NCI-H2227 (cell line): ENCODE measurements around the gene TBC1D14.

ENCODE experiments used
- DNase-seq: peaks from one replicate; lab custom pipeline; 2025; ENCODE audit not compliant: unreplicated experiment; lab: John Stamatoyannopoulos, UW

Gene TBC1D14

GRCh38 chr4:7016086-7016485 lies 106.5 kb downstream of the TBC1D14 start:
- DNase-seq = no peak

DNA sequence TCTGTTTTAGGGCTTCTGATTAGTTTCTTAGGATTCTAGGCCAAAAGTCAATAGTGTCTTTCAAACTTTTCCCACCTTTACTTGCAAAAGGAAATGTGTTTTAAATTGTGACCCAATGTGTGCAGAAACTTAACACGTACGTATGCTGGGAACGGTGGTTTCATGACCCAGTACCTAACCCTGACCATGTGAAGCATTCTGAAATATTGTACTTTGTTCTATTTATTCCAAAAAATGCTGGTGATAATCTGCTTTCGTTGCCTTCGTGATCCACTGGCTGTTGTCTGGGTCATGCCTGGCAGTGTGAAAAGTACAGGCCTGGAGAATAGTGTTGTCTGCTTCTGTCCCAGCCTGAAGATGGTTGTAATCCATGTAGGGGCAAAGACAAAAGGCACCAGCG lies 106.9 kb downstream of the TBC1D14 start:
- no peak for DNase-seq

- no peak for DNase-seq
These were observed 107.9 kb downstream of the TBC1D14 start for GRCh38 chr4:7017446-7018048.

- DNase-seq = no peak
These were observed 108.7 kb downstream of the TBC1D14 start for GRCh38 chr4:7018281-7018680.

GRCh38 chr4:7019367-7019766 lies 109.7 kb downstream of the TBC1D14 start:
- DNase-seq = no peak

DNA sequence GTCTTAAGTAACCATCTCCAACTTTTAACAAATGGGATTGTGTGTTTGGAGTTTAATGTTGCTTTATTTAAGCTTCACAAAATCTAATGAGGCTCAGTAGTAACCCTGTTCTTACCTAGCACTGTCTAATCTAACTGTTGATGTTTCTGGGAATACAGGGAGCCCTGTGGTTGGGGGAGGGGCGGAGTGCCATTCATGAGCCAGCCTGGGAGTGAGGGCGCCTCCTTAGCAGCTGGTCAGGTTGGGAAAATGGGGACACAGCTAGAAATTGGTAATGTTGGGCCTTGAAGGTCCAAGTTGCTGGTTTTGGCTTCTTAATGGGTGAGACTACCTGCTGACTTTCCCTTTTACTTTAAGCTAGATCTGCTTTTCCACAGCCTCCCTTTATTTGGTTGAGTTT lies 110.7 kb downstream of the TBC1D14 start:
- DNase-seq = no peak

GRCh38 chr4:7020856-7021255 lies 111.2 kb downstream of the TBC1D14 start:
- DNase-seq = no peak

GRCh38 chr4:7021355-7021754 lies 111.7 kb downstream of the TBC1D14 start:
- DNase-seq = no peak

DNA sequence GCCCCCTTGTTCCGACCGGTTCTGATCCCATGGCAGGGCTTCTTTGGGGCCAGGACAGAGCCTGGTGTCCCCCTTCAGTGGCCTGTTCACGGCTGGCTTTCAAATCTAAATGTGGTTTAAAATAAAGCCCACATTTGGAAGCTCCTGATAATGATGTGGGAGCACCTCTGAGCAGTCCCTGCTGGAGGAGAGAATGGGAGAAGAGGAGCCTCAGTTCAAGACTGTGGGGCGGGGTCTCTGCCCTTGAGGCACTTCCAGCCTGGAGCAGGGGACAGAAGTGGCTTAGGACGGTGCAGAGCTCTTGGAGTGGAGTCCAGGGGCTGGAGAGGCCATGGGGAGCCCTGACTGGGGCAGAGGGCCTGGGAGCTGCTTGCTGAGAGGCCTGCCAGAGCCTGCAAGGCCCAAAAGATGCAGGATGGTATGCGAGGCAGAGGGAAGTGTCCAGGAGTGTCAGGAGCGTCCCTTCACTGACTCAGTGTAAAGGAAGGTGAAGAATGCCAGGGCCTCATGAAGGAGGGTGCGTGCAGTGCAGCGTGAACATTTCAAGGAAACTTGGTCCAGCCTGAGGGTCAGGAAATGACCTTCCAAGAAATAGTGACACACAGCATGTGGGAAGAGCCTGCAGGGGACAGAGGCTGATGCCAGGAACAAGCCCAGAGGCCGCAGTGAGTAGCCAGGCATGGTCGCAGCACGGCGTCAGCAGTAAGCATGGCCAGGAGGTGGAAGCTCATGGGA lies 112.5 kb downstream of the TBC1D14 start:
- DNase-seq = no peak

- DNase-seq = no peak
These were observed 113.9 kb downstream of the TBC1D14 start for GRCh38 chr4:7023486-7023885.

GRCh38 chr4:7023901-7024300 lies 114.3 kb downstream of the TBC1D14 start:
- DNase-seq = no peak

DNA sequence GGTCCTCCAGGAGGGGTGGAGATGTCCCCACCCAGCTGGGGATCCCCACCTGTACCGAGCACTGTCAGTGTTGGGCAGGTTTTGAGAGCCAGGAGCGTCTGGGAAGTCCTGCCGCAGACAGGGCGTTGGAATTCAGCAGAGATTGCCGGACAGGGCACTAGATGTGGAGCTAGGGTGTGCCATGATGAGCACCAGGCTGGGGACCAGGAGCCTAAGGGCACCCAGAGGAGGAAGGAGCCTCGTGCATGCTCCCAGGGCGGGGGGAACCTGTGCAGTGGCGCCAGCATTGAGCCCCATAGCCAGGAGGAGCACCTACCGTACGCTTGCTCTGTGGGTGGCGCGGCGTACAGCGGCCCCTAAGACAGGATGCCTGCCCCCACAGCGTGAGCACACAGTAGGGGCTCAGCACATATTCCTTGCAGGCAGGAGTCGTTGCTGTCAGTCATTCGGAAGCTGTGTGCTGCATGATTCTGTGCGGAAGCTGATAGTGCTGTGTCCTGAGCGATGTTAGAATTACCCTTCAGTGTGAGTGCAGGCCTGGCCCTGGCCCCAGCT lies 114.8 kb downstream of the TBC1D14 start:
- DNase-seq = no peak

- DNase-seq = no peak
These were observed 115.5 kb downstream of the TBC1D14 start for GRCh38 chr4:7025040-7025602.

- no peak for DNase-seq
These were observed 116.5 kb downstream of the TBC1D14 start for GRCh38 chr4:7026107-7026506.

DNA sequence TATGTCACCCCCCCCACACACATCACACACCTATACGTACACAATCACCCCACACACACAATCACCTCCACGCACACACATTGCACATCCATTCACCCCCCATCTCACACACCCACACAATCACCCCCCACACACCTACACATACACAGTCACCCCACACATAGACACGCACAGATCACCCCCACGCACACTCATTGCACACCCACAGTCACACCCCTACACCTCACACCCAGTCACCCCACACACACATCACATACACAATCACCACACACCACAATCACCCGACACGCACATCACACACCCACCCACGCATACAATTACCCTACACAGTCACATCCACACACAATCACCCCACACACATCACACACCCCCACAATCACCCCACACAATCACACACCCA lies 117.7 kb downstream of the TBC1D14 start:
- DNase-seq = no peak

- DNase-seq = no peak
These were observed 118.3 kb downstream of the TBC1D14 start for GRCh38 chr4:7027913-7028312.

DNA sequence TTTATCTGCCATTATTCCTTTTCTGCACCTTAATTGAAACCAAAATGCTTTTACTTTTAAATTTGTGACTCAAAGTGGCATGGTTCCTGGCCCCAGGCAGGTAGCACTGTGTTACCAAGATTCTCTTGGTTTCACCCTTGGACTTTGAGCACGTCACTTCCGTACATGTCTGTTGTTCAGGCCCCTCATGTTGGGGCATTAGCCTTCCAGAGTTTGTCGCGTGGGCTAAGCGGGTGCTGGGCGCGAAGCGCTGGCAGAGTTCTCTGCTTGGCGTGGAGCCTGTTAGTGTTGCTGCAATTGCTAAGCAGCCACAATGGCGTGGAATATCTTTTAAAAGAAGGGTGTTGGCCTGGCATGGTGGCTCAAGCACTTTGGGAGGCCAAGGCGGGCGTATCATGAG lies 119.6 kb downstream of the TBC1D14 start:
- DNase-seq = no peak

DNA sequence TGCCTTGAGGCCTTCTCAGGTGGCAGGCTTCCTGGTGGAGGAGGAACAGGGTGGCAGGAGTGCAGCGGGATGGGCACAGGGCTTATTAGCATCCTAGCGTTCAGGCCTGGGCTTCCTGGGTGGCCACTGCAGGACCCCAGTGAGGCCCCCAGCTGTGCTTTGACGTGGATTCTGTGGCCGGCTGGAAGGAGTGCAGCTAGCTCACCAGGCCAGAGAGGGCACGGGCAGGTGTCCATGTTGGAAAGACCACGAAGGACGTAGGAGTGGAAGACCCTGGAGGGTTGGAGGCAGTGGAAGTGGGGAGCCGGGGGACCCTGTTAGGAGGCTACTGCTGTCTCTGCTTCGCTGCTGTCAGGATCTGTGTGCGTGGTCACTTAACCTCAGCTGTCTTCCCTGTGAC lies 120.3 kb downstream of the TBC1D14 start:
- DNase-seq = no peak

DNA sequence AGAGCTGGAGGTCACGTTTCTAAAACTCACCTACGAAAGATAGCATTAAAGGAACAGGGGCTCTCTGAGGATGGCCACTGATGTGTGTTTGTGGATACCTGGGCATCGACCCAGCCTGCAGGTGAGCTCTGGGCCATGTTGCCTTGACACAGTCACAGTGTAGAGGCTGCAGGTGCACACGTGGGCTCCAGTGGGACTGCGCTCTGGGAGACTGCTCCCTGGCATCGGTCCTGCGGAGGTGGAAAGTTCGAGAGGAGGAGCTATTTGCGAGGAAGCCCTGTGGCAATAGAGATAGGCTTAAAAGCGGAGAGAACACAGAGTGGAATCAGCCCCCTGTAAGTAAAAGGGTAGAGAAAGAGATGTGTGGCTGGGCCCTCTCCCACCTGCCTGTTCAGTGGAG lies 121.2 kb downstream of the TBC1D14 start:
- no peak for DNase-seq

GRCh38 chr4:7031558-7032449 lies 122.2 kb downstream of the TBC1D14 start:
- DNase-seq = no peak

DNA sequence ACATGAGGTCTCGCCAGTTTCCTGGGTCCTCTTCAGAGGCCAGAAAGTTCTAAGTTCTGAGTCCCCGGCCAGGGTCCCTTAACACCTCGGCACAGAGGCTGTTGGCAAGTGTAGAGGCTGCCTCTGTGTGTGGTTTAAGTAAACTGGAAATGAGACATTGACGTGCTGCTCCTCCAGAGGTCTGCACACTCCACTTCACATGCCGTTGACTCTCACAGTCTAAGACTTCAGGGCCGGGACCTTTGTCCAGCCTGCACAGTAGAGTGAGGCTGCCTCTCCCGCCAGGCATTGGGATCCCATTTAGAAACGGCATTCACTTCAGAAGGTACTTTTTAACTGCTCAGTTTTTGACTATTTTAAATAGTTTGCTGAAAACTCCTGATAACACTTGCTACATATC lies 123.0 kb downstream of the TBC1D14 start:
- DNase-seq = no peak
